Naive thymus-derived CD4-positive, alpha-beta T cell (primary cell): Measurements from ENCODE around the gene FOXN3. TPM values are rescaled to one million over a fixed set of nuclear protein-coding genes. Genes with fewer than 3 reads are reported as not detected.

Experiments used
- ATAC-seq: fragments of 150-1000 bp; cut with Tn5 transposase; 2 replicates; pipeline ENCODE4 v1.10.0; 2021; ENCODE audit warnings: mild to moderate bottlenecking, moderate library complexity
- CTCF ChIA-PET: fragments of 350-600 bp; sonication (Branson Sonifier 250); formaldehyde crosslinking; loops from one replicate; lab custom pipeline; 2021; ENCODE audit warnings: antibody characterized with exemption; lab: Charles Lee
- POLR2A ChIA-PET: fragments of 350-600 bp; sonication (Branson Sonifier 250); formaldehyde crosslinking; loops from one replicate; lab custom pipeline; 2021; ENCODE audit warnings: antibody characterized with exemption, inconsistent platforms; lab: Charles Lee
- DNase-seq, 9 donors: peaks; one replicate each; pipeline versions ENCODE4 v3.0.0 to v3.0.0-alpha.2; 2020 to 2022; ENCODE audit warnings: mixed read lengths in 1 of 9
- H3K27ac ChIP-seq: one replicate; pipeline ENCODE4 v1.7.0; 2013; ENCODE audit warnings: mild to moderate bottlenecking, low read depth, low read length, moderate library complexity
- H3K27me3 ChIP-seq, 2 donors: one replicate each; pipeline ENCODE4 v1.7.0; 2013; ENCODE audit warnings: low read length in 2 of 2, mild to moderate bottlenecking in 2 of 2, moderate library complexity in 2 of 2; ENCODE audit not compliant: control insufficient read depth in 2 of 2, insufficient read depth in 2 of 2
- H3K36me3 ChIP-seq, 3 experiments: 1 replicate in 2 of 3; 2 replicates in 1 of 3; pipeline ENCODE4 v1.7.0; 2013; ENCODE audit warnings: low read length in 3 of 3, mild to moderate bottlenecking in 3 of 3, moderate library complexity in 1 of 3; ENCODE audit not compliant: insufficient read depth in 3 of 3, control insufficient read depth in 2 of 3
- H3K4me1 ChIP-seq, 2 donors: one replicate each; pipeline ENCODE4 v1.7.0; 2013; ENCODE audit warnings: low read length in 2 of 2, mild to moderate bottlenecking in 2 of 2, moderate library complexity in 1 of 2; ENCODE audit not compliant: control insufficient read depth in 2 of 2, insufficient read depth in 2 of 2
- H3K4me3 ChIP-seq: 2 replicates; pipeline ENCODE4 v1.7.0; 2013; ENCODE audit warnings: mild to moderate bottlenecking, low read length
- H3K9me3 ChIP-seq, 3 experiments: 1 replicate in 2 of 3; 2 replicates in 1 of 3; pipeline ENCODE4 v1.7.0; 2013; ENCODE audit warnings: low read length in 3 of 3; ENCODE audit not compliant: control insufficient read depth in 2 of 3
- H3K27ac Mint-ChIP-seq, 9 donors: one replicate each; pipeline ENCODE4 v1.8.0; 2020 to 2022; ENCODE audit warnings: mixed read lengths in 9 of 9, mild to moderate bottlenecking in 8 of 9, moderate library complexity in 5 of 9, inconsistent platforms in 2 of 9
- H3K27me3 Mint-ChIP-seq, 5 donors: one replicate each; pipeline ENCODE4 v1.8.0; 2021 to 2022; ENCODE audit warnings: mixed read lengths in 5 of 5, mild to moderate bottlenecking in 1 of 5
- H3K36me3 Mint-ChIP-seq, 5 donors: one replicate each; pipeline ENCODE4 v1.8.0; 2020 to 2022; ENCODE audit warnings: mixed read lengths in 5 of 5, mild to moderate bottlenecking in 3 of 5, inconsistent platforms in 1 of 5
- H3K4me1 Mint-ChIP-seq, 7 donors: one replicate each; pipeline ENCODE4 v1.8.0; 2020 to 2022; ENCODE audit warnings: mixed read lengths in 7 of 7, mild to moderate bottlenecking in 3 of 7, inconsistent platforms in 1 of 7
- H3K4me3 Mint-ChIP-seq, 10 donors: one replicate each; pipeline ENCODE4 v1.8.0; 2020 to 2022; ENCODE audit warnings: mild to moderate bottlenecking in 10 of 10, mixed read lengths in 10 of 10, moderate library complexity in 6 of 10, inconsistent platforms in 2 of 10
- H3K9me3 Mint-ChIP-seq, 11 donors: one replicate each; pipeline ENCODE4 v1.8.0; 2020 to 2022; ENCODE audit warnings: mixed read lengths in 11 of 11, mild to moderate bottlenecking in 4 of 11, inconsistent platforms in 1 of 11, moderate library complexity in 1 of 11
- intact Hi-C, 2 donors: fragments of 100-400 bp; cut with micrococcal nuclease; formaldehyde crosslinking; loops; one replicate each; pipeline ENCODE4 v1.15.1; 2023
- polyA plus RNA-seq, 2 donors: library from polyadenylated mRNA; unstranded; fragments of 300-500 nt; fragmentation: Illumina TruSeq; gene quantifications; one replicate each; pipeline ENCODE4 v1.2.3, GENCODE V29; 2021
- total RNA-seq, 6 experiments: library from RNA in 5 of 6; stranded (reverse) in 5 of 6; gene quantifications; 1 replicate in 5 of 6; 2 replicates in 1 of 6; pipeline ENCODE4 v1.2.3 and lab custom pipeline; 2021 to 2026

Gene FOXN3
- total and polyA plus RNA-seq, 7 experiments from 2014 or later = 103 to 192 (median 149) TPM

- no peak for DNase-seq
- Mint-ChIP-seq H3K9me3 (no peaks in the 10 kb centered on the region), H3K27me3 (no peaks in the 10 kb centered on the region), H3K4me1 (peaks cover 31 to 79% (median 65%) of the 10 kb centered on the region in 7 donors), H3K36me3 (peaks cover 0 to 6% (median 0%) of the 10 kb centered on the region in 5 donors), H3K4me3 (peak overlapping the region in 9 of 10 donors; percentile 74 to 88 (median 79)), H3K27ac (peak overlapping the region in 8 of 9 donors; percentile 36 to 93 (median 84))
- Histone ChIP-seq H3K4me3 (no peak overlapping the region), H3K4me1 (peaks cover 29 to 30% of the 10 kb centered on the region in 2 donors), H3K9me3 (no peaks in the 10 kb centered on the region), H3K27ac (no peak overlapping the region), H3K27me3 (no peaks in the 10 kb centered on the region), H3K36me3 (no peaks in the 10 kb centered on the region)
- ChIA-PET POLR2A (interaction anchor here (0.6 to 1.2 kb wide), 4 partner anchors 10 to 292 kb away, joined by 3 to 5 read pairs (median 4); no protein-coding TSS in a partner anchor), CTCF (no interaction called here)
- intact Hi-C loops = no loop called here
- no peak for ATAC-seq
Observed at GRCh38 chr14:89428546-89429198, 11.6 kb upstream of the FOXN3 start.

GRCh38 chr14:89428173-89428523 is 11.1 kb upstream of the FOXN3 start:
- no peak for DNase-seq
- intact Hi-C loops = no loop called here
- CTCF ChIA-PET = no interaction called here
- peaks cover 29 to 30% of the 10 kb centered on the region in 2 donors for H3K4me1 ChIP-seq
- peak overlapping the region in 7 of 10 donors; percentile 4 to 38 (median 23) for H3K4me3 Mint-ChIP-seq
- H3K27me3 ChIP-seq = no peaks in the 10 kb centered on the region
- H3K9me3 ChIP-seq = no peaks in the 10 kb centered on the region
- H3K27ac ChIP-seq = no peak overlapping the region
- POLR2A ChIA-PET = interaction anchor here (0.6 to 1.2 kb wide), 3 partner anchors 9 to 115 kb away, joined by 3 to 5 read pairs (median 3); no protein-coding TSS in a partner anchor
- H3K4me3 ChIP-seq = no peak overlapping the region
- peak overlapping the region in 7 of 9 donors; percentile 17 to 93 (median 36) for H3K27ac Mint-ChIP-seq
- no peaks in the 10 kb centered on the region for H3K9me3 Mint-ChIP-seq
- H3K27me3 Mint-ChIP-seq = no peaks in the 10 kb centered on the region
- peaks cover 0 to 6% (median 0%) of the 10 kb centered on the region in 5 donors for H3K36me3 Mint-ChIP-seq
- H3K4me1 Mint-ChIP-seq = peaks cover 36 to 85% (median 71%) of the 10 kb centered on the region in 7 donors
- ATAC-seq = no peak
- no peaks in the 10 kb centered on the region for H3K36me3 ChIP-seq

- Histone ChIP-seq H3K9me3 (no peaks in the 10 kb centered on the region), H3K36me3 (no peaks in the 10 kb centered on the region), H3K4me1 (peaks cover 29 to 34% of the 10 kb centered on the region in 2 donors), H3K27ac (no peak overlapping the region), H3K27me3 (no peaks in the 10 kb centered on the region), H3K4me3 (no peak overlapping the region)
- Mint-ChIP-seq H3K27ac (peak overlapping the region in 6 of 9 donors; percentile 5 to 93 (median 24)), H3K27me3 (no peaks in the 10 kb centered on the region), H3K4me3 (peak overlapping the region in 2 of 10 donors; percentile 4 to 15), H3K36me3 (peaks cover 0 to 6% (median 0%) of the 10 kb centered on the region in 5 donors), H3K4me1 (peaks cover 38 to 86% (median 72%) of the 10 kb centered on the region in 7 donors), H3K9me3 (no peaks in the 10 kb centered on the region)
- intact Hi-C loops = no loop called here
- POLR2A ChIA-PET = interaction anchor here (0.6 to 1.2 kb wide), 3 partner anchors 9 to 116 kb away, joined by 3 to 5 read pairs (median 3); no protein-coding TSS in a partner anchor
- CTCF ChIA-PET = no interaction called here
- DNase-seq (no peak), ATAC-seq (no peak)
Observed at GRCh38 chr14:89427426-89428172, 10.6 kb upstream of the FOXN3 start.

DNA sequence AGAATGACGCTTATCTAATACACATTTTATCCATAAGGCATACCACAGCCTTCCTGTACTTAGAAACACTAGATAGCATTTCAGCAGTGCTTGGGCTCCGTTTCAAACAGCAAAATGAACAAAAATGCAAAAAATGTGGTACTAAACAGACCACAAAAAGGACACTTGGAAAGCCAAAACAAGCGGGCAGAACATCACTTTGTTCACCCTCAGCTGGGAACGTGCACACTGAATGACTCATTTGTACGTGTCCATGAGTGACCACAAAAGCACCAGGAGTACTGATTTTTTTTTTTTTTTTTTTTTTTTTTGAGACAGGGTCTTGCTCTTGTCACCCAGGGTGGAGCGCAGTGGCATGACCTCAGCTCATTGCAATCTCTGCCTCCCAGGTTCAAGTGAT is 8.9 kb upstream of the FOXN3 start:
- ChIA-PET CTCF (no interaction called here), POLR2A (interaction anchor here (1.1 kb wide), 1 partner anchor 33 kb away, joined by 3 read pairs; no protein-coding TSS in a partner anchor)
- Histone ChIP-seq H3K27me3 (no peaks in the 10 kb centered on the region), H3K4me3 (no peak overlapping the region), H3K27ac (no peak overlapping the region), H3K36me3 (no peaks in the 10 kb centered on the region), H3K9me3 (no peaks in the 10 kb centered on the region), H3K4me1 (peaks cover 23 to 34% of the 10 kb centered on the region in 2 donors)
- intact Hi-C loops = no loop called here
- Mint-ChIP-seq H3K27ac (peak overlapping the region in 3 of 9 donors; percentile 21 to 67 (median 57)), H3K36me3 (peaks cover 0 to 6% (median 0%) of the 10 kb centered on the region in 5 donors), H3K27me3 (no peaks in the 10 kb centered on the region), H3K4me3 (peak overlapping the region in 2 of 10 donors; percentile 12 to 18), H3K9me3 (no peaks in the 10 kb centered on the region), H3K4me1 (peaks cover 40 to 77% (median 70%) of the 10 kb centered on the region in 7 donors)
- DNase-seq (no peak), ATAC-seq (no peak)

GRCh38 chr14:89424241-89424640 is 7.2 kb upstream of the FOXN3 start:
- H3K27me3 Mint-ChIP-seq = no peaks in the 10 kb centered on the region
- Histone ChIP-seq H3K4me1 (peaks cover 10 to 22% of the 10 kb centered on the region in 2 donors), H3K4me3 (no peak overlapping the region), H3K27me3 (no peaks in the 10 kb centered on the region), H3K27ac (no peak overlapping the region), H3K36me3 (no peaks in the 10 kb centered on the region), H3K9me3 (no peaks in the 10 kb centered on the region)
- peaks cover 40 to 76% (median 72%) of the 10 kb centered on the region in 7 donors for H3K4me1 Mint-ChIP-seq
- peaks cover 0 to 11% (median 4%) of the 10 kb centered on the region in 5 donors for H3K36me3 Mint-ChIP-seq
- H3K9me3 Mint-ChIP-seq = no peaks in the 10 kb centered on the region
- peak overlapping the region in 1 of 10 donors; percentile 21 for H3K4me3 Mint-ChIP-seq
- DNase-seq = no peak
- peak overlapping the region in 8 of 9 donors; percentile 1 to 87 (median 32) for H3K27ac Mint-ChIP-seq
- ChIA-PET POLR2A (no interaction called here), CTCF (no interaction called here)
- intact Hi-C loops = no loop called here
- ATAC-seq = no peak

DNA sequence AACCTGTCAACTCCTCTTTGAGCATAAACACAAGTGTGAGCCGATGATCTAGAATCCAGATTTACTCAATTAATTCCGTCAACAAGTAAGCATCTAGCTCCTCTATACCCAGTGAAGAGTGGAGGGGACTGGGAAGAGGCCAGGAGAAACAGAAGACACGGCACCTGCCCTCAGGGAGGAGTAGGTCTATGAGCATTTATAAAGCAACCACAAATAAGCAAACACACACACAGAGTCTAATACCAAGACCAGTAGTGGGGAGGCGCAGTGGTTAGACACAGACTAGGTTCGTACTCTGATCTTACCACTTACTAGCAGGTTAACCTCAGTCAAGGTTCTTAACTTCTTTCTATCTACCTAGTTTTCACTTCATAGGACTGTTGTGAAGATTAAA is 5.9 kb upstream of the FOXN3 start:
- Histone ChIP-seq H3K27ac (no peak overlapping the region), H3K36me3 (no peaks in the 10 kb centered on the region), H3K27me3 (no peaks in the 10 kb centered on the region), H3K4me1 (peaks cover 13 to 17% of the 10 kb centered on the region in 2 donors), H3K9me3 (no peaks in the 10 kb centered on the region), H3K4me3 (no peak overlapping the region)
- Mint-ChIP-seq H3K27me3 (no peaks in the 10 kb centered on the region), H3K36me3 (peaks cover 0 to 11% (median 4%) of the 10 kb centered on the region in 5 donors), H3K9me3 (peaks cover 0 to 1% (median 0%) of the 10 kb centered on the region in 11 donors), H3K27ac (peak overlapping the region in 7 of 9 donors; percentile 1 to 87 (median 74)), H3K4me3 (peak overlapping the region in 1 of 10 donors; percentile 2), H3K4me1 (peaks cover 45 to 78% (median 75%) of the 10 kb centered on the region in 7 donors)
- CTCF ChIA-PET = no interaction called here
- POLR2A ChIA-PET = interaction anchor here (0.9 kb wide), 1 partner anchor 8 kb away, joined by 3 read pairs; no protein-coding TSS in a partner anchor
- ATAC-seq (no peak), DNase-seq (no peak)
- intact Hi-C loops = loop anchor here in 1 of 2 donors (1.0 kb wide), 1 partner anchor 7 kb away; no protein-coding TSS in a partner anchor
